ENCODE measurements around the gene RPS21.
A peak's percentile ranks its signal among the peaks of the same experiment; 100 is the strongest.

RPS21 gene

DNA sequence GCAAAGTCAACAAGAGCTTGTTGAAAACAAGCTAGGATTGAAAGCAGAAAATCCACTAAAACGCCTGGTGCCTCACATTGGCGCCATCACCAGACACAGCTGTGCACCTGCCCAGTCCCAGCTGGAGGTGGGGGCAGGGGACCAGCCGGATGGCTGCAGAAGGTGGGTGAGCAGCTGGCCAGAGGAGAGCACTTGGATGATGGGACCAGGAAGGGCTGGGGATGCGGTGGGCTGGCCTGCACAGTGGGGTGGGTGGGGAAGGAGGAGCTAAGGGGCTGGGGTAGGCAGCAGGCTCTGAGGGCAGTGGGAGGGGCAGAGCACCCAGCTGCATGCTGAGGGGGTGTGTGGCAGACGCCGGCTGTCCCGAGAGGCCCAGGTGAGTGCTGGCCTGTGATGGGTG, 13.1 kb downstream of the RPS21 start:
- DNase-seq = no peak

DNA sequence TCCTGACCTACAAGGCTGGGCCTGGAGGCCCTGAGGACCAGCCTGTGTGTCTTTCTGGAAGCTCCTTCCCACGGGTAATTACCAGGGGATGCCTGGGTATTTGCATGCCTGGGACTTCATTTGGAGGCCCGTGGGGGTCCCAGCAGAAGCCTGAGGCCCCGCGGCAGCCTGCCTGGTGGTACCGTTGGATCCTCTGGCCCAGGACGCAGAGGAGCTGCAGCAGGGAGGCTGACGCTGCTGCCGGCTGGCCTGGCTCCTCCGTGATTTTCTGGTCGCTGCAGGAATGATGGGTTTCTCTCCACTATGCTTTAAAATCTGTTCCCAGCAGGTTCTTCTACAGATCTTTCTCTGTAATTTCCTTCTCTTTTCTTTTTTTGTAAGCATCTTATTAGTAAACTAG, 13.6 kb downstream of the RPS21 start:
- DNase-seq = no peak

DNA sequence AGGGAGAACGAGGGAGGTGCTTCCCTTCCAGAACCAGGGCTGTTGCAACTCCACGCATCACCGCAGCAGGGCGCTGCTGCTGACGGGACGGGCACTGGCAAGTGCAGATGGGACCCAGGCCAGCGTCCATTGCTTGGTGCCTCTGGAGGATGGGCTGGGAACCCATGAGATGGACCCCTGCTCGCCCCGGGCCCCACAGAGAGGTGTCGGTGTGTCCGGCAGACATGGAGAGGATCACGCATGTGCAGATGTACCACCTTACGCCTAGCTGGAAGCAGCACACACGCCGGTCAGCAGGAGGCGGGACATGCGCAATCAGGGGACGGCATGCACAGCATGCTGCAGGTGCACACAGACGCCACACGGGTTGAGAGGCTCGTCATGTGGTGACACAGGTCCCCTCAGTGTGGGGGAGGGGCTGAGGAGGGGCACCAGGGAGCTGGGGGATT, 14.5 kb downstream of the RPS21 start:
- no peak for DNase-seq

DNA sequence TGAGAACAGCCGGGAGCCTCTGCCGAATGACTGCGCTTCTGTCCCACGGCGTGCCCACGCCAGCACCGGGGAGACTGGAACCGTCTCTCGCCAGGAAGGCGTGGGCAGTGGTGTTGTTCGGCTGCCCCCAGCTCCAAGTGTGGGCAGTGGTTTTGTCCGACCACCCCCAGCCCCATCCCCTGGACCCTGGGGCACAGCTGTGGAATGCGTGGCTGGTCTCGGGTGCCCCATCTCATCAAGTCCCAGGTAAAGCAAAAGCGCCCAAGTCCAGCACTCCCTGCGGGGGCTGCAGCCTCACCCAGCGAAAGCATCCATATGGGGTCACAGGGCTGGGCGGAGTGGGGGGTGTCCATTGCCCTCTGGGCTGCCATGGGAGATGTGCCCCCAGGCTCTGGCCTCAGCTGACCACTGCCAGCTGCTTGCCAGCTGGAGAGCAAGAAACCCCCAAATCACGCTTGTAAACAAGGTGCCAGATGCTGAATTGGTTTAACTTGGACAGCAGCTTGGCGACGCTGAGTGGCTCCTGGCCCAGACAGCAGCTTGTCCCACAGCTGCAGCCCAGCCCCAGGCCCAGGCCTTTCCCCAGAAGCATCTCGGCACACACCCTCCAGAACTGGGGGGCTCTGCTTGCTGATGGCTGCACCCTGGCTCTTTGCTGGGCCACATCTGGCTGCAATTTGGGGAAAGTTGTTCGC, 15.7 kb downstream of the RPS21 start:
- no peak for DNase-seq

DNA sequence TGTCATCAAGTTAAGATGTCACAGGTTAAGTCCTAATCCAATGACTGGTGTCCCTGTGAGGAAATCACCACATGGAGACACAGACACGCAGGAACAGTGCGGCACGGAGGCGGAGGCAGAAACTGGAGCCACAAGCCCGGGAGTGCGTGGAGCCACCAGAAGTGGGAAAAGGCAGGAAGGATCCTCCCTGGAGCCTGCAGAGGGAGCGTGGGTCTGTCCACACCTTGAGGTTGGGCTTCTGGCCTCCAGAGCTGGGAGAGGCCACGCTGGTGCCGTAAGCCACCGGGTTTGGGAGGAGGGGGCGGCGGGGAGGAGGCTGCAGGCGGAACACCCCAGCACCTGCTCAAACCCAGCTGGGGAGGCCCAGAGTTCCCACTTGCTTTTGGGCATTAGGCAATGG, 16.4 kb downstream of the RPS21 start:
- DNase-seq = no peak

DNA sequence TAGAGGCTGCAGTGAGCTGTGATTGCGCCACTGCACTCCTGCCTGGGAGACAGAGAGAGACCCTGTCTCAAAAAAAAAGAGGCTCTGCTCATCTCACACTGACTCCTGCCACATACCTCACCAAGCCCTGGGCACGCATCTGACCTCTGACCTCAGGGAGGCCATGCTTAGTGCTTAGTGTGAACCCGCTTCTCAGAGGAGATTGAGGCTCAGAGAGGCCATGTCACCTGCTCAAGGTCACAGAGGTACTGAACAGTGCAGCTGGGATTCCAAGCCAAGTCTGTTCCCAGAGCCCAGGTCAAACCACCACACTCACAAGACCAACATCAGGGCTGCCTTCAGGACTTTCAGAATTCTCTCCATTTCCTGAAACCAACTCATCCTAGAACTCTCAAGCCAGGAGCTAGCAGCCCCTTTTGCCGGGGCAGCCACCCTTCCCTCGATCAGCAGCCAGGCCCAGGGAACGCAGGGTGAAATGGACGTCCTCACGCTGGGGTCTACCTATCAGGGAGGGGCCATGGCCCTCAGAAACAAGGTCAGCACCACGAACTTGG, 17.3 kb downstream of the RPS21 start:
- DNase-seq = no peak

DNA sequence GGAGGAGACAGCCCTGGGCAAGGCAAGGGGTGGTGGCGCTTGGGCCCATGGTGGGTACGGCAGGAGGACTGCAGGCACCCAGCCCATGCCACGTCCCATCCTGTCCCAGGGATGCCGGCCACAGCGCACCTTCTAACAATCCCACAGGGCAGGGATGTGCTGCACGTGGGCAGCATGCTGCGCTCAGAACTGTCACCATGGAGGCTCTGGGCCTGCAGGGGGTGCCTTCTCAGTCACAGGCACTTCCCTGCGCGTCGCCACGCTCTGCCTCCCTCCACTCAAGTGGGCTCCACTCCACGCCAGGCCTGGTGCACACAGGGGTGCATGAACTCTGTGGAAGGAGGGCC, 17.8 kb downstream of the RPS21 start:
- no peak for DNase-seq

DNA sequence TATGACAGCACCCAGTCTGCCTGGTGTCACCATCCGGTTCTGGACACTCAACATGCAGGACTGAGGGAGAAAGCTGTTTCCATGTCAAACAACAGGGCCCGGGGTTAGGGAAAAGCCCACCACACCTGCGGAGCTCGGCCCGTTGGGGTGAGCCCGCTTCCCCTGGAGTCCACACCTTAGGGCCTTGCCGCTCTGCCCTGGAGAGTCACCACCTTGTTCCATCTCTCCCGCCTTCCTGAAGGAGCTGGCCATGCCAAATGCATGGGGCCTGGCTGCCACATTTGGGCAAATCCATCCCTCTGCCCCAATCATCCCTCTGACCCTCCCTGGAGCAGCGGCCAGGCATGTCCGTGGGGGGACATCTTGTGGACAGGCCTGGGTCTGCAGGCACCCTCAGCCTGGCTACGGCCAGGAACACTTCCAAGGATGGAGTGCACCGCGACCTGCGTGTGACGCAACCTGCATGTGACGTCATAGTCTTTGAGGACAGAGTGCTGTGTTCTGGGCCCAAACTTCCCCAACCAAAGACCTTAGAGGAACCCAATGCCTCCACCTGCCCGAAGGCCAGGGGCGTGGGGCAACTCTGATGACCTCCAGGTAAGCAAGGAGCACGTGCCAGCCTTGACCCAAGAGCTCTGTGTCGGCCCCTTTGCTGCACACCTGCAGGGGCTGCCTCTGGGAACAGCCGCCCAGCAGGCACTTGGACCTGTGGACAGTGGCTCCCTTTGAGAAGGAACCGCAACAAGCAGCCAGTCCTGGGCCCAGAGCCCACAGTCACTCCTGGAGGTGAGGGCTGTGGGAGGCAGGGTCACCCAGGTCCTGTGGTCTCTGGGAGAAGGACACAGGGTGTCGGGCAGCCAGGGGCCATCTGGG, 18.4 kb downstream of the RPS21 start:
- no peak for DNase-seq

DNA sequence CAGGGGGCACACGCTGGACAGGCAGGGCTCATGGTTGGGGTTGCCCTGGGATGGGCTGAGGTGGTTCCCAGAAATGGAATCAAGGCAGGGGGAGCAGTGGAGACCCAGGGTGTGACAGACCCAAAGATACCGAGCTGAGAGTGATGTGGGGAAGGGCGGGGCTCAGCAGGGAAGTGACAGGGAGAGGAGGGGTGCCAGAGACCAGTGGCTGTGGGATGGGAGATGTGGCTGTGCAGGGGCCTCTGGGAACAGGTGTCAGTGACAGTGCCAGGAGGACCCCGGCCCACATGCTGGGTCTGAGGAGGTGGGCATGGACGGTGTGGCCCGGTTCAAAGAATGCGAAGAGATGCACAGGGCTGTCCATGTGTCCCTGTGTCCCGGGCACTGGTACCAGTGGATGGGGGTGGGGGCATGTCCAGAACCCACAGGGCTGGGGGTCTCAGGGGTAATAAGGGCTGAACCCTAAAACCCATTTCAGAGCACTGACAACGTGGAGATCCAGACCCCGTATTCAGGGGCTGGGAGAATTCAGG, 19.1 kb downstream of the RPS21 start:
- DNase-seq = no peak

DNA sequence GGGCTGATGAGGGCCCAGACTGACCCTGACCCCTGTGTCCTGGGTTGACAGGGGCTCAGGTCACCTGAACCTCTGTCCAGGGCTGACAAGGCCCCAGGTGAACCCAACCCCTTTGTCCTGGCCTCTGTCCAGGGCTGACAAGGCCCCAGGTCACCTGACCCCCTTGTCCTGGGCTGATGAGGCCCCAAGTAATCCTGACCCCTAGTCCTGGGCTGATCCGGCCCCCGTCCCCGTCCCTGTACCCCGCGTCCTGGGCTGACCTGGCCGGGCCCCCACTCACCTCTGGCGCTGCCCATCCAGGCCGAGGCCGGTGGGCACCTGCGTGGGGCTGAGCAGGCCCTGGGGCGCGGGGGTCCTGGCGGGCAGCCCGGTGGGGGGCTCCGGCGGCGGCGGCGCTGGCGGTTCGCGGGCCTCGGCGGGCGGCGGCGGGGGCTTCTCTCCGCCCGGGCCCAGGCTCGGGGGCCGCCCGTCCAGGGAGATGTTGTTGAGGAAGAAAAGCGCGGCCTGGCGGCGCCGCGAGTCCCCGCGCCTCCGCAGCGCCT, 19.8 kb downstream of the RPS21 start:
- DNase-seq = no peak

DNA sequence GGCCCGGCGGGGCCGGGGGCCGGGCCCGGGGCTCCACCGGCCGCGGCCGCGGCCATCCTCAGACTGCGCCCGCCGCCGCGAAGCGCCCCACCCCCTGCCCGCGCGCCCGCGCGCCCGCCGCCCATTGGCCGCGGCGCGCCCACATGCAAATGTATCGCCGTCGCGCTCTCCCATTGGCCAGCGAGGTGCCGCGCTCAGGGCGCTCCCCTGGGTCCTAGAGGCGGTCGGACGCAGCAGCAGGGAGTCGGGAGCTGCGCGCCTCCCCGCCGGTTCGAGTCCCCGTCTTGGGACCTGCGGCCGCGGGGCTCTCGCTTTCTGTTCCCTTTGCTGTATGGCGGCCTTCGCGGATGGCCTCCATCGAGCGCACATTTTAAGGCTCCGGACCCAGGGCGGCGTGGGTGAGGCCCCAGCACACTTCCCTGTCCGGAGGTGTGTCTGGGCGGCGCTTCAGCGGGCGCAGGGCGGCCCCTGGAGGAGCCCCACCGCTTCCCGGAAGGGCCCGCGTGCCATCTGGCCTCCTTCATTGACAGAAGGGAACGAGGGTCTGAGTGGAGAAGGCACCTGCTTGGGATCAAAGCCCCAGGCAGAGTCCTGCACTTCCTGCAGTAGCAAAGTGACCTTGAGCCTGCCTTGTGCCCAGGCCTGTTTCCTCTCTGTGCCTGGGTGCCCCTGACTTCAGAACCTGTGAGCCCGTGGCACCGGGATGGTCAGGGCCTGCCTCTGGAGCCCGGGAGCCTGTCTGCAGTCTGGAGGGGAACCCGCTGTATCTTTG, 20.5 kb downstream of the RPS21 start, which contains the start of gene CABLES2:
Gene CABLES2 (minus strand): TSS at position 65 of the 772 bp plus-strand sequence. CDS start 9 bp downstream, at position 56.
- DNase-seq = peak; percentile 94

DNA sequence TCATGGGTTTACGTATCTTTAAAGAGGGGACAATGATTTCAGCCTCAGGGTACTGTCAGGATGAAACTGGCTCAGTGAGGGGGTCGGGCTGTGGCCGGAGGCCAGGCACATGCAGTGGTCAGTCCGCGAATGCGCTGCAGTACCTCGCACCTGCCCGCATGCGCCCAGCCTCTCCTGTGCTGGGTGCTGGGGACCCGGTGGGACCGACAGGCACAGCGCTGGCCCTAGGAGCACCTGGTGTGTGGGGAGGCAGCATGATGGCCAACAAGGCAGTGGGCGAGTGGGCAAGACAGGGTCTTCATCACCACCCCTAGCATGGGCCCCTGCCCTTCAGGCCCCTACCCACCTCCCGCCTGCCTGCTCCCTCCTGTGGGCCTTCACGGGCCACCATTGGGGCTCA, 21.2 kb downstream of the RPS21 start:
- no peak for DNase-seq

DNA sequence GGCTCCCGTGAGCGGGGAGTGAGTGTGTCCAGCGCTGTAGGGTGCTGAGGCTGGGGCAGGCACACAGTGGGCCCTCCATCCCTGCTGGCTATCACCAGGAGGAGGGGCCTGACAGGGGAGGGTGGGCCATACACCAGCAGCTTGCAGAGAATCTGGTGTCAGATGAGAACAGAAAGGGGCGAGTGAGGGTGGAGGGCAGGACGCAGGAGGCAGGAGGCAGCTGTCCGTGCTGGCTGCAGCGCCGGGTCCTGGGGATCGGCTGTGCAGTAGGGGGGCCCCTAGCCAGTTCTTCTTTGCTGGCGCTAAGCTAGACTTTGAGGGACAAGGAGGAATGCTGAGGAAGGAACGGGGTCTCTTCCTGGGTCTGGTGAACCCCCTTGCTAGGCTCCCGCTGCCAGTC, 21.7 kb downstream of the RPS21 start:
- DNase-seq = no peak

DNA sequence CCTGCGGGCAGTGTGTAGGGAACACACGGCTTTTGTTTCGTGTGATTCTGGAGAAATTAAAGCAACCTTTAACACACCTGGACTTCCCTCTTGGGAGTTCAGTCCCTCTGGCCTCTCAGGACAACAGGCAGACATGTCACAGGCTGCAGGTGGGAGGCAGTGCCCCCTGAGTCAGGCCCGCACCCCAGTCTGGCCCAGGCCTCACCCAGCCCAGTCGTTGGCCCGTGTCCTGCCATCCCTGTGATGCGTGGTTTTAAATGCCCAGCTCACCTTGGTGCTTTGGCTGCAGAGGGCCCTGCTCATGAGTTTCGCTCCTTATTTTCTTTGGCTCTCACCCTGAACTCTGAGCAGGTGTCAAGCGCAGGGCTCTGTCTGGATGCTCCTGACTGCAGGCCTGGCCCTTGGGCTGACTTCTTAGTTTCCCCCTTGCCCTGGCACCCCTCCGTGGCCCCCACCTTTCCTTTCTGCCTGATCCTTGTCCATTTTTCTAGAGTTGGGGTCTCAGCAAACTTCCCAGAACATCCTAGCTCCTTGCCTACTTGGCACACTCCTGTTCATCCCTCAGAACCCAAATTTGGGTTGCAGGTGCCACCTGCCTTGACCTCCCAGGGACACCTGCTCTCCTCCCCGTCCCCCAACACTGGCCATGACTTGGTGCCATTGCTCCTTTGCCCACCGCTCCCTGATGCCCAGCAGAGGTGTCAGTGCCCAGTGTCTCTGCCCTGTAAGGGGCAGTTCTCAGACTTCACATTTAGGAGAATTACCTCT, 22.4 kb downstream of the RPS21 start:
- DNase-seq = no peak

DNA sequence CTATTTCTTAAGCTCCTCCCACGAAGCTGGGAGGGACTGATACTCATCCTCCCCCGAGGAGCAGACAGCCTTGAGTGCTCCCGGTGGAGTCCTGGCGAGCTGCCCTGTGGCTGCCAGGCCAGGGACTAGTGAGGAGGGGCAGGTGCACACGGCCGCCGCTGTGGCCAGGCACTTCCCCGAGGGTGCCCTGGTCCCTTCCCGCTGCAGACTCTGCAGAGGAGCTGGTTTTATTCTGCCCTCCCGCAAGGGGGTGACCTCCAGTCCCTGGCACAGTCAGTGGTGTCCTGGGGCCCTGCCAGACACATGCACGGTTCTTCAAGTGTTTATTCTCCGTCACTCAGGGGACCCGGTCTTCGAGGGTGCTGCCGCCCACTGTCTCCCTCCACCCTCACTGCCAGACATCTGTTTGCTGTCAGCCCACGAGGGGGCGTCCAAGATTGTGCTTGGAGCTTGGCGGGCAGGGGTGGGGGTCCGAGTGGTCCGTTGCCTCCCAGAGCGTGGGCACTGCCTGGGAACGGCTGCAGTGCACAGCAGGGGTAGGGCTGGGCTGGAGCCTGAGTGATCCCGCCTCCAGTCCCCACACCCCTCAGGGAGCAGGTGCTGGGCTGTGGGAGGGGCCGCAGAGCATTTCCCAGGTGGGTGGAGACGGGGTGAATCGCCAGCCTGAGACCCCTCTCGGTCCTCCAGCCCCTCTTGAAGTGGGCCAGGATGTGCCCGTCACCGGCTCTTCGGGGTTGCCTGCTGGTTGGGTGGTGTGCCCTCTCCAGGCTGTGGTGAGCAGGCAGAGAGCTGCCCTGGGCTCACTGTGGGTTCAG, 23.2 kb downstream of the RPS21 start:
- DNase-seq = peak; percentile 30

DNA sequence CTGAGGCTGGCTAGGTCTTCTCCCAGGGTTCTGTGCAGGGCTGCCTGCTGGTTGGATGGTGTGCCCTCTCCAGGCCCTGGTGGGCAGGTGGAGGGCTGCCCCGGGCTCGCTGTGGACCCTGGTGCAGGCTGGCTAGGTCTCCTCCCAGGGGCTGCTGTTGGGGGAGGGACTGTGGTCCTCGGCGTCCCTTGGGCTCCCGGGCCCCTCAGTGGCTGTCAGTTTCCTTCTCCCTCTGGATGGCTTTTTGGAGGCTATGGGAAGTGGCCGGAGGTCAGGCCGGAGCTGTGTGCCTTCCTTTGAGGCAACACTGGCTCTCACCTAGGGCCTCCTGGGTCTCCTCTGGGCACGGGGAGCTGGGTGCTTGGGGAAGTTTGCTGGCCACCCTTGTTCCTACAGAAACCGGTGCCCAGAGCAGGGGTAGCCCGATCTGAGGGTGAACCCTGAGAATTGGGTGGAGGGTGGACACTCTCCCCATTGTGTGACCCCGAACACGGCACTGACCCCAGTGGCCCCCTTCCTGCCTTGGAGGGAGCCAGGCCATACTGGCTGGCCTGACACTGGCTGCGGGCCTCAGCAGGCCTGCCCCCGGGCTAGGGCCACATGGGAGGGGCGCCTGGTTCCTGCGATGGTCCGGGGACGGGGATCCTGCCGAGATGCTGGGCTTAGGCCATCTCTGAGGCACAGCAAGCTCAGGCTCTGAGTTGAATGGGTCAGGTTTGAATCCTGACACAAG, 24.0 kb downstream of the RPS21 start:
- DNase-seq = no peak

DNA sequence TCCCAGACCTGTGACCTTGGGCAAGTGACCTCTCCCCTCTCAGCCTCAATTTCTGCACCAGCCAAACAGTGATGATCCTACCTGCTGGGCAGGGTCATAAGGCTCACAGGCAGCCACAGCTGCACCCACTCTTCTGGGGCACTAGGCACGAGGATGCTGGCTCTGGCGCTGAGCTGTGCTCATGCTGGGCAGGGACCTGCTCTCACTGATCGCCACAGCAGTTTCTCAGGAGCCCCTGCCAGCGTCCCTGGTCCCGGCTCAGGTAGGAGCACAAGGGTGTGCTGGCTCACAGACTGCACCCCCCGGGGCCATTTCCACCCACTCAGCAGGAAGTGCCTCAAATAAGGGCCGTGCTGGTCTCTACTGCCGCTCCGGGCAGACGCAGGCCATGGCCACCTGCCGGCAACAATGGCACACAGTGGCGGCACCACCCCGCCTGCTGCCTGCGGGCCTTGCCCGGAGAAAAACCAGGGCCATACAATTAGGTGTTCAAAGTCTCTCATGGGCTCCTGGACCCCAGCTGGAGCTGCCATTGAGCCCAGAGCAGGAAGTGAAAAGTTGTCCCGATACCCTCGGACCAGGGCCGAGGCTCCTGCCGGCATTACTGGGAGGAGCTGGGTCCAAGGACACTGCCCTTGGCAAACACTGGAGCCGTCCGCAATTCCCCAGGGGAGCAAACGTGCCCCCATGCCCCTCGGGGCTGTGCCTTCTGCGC, 24.7 kb downstream of the RPS21 start:
- DNase-seq = no peak

DNA sequence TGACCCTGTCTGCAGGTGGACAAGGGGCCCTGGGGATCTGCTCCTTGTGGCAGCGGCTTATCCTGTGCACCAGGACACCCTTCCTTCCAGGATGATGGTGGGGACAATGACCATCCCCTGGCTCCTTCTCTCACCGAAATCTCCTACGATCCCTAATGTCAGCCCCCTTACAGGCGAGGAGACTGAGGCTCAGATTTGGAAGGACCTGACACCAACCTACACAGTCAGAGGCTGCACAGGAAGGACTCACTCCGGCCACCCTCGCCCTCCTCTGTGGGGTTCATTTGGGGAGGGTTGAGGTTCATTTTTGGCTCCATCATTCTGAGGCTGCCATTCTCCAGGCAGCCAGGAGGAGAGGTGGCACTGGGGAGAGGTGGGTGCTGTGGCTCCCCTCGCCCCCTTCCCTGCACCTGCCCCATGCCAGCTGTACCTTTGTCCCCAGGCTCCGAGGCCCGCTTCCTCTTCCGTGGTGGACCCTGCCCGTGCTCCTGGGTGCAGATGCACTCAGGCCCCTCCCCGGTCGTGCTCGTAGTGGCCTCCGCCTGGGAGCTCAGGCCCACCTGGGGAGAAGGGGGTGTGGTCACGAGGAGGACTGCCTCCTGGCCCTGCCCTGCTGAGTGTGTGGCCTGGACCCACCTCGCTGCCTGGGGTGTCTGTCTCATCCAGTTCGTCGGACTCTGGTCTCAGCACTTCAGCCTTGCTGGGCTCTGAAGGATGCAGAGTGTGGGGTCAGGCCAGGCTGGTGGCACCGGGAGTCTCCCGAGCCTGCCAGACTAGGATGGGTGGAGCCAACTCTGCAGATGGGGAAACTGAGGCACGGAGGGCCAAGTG, 25.5 kb downstream of the RPS21 start:
- no peak for DNase-seq

Measured in stimulated activated CD4-positive, alpha-beta T cell treated with anti-CD3 and anti-CD28 coated beads, Interleukin-1b, Interleukin-23, amount 100 ng/mL, for 48 hours (primary cell).